ENCODE measurements around the gene KCNS3. TPM values are rescaled to one million over a fixed set of nuclear protein-coding genes. Genes with fewer than 3 reads are reported as not detected.
A peak's percentile ranks its signal among the peaks of the same experiment; 100 is the strongest.

The KCNS3 gene
- total and polyA plus RNA-seq, 4 donors = 15.4 to 45.9 (median 20.8) TPM

GRCh38 chr2:17972991-17973390 lies 94.5 kb downstream of the KCNS3 start:
- Histone ChIP-seq H3K27me3 (ENCODE audit: control insufficient read depth in 3 of 3, insufficient read depth in 3 of 3, low read length in 2 of 3) (no peaks in the 10 kb centered on the region), H3K9me3 (ENCODE audit: control insufficient read depth in 4 of 4, insufficient read depth in 3 of 4, low read length in 3 of 4) (peaks cover 0 to 1% (median 0%) of the 10 kb centered on the region in 4 donors), H3K36me3 (ENCODE audit: control insufficient read depth in 4 of 4, insufficient read depth in 4 of 4, low read length in 4 of 4) (no peaks in the 10 kb centered on the region), H3K9ac (ENCODE audit: insufficient read depth in 1 of 2, low read length in 2 of 2) (no peak overlapping the region), H3K27ac (ENCODE audit: low read depth in 1 of 2, low read length in 1 of 2) (no peak overlapping the region), H3K4me3 (no peak overlapping the region), H3K4me1 (ENCODE audit: control insufficient read depth in 5 of 5, insufficient read depth in 5 of 5, low read length in 5 of 5) (peaks cover 0 to 6% (median 0%) of the 10 kb centered on the region in 5 donors)
- 84 to 90% methylated on average over 3 of the region's 3 CpGs for WGBS, 2 donors
- ATAC-seq (ENCODE audit: insufficient read depth, low FRiP score) (no peak), DNase-seq (no peak)
- no peak for TF ChIP-seq CTCF (IDR thresholded peaks at IDR 0.05; ENCODE audit: control extremely low read depth, extremely low read depth)

GRCh38 chr2:17975401-17975800 lies 96.9 kb downstream of the KCNS3 start:
- WGBS, 2 donors = 87% methylated on average over 2 of the region's 2 CpGs
- DNase-seq (no peak), ATAC-seq (ENCODE audit: insufficient read depth, low FRiP score) (no peak)
- Histone ChIP-seq H3K9ac (ENCODE audit: insufficient read depth in 1 of 2, low read length in 2 of 2) (no peak overlapping the region), H3K36me3 (ENCODE audit: control insufficient read depth in 4 of 4, insufficient read depth in 4 of 4, low read length in 4 of 4) (no peaks in the 10 kb centered on the region), H3K27ac (ENCODE audit: low read depth in 1 of 2, low read length in 1 of 2) (no peak overlapping the region), H3K4me1 (ENCODE audit: control insufficient read depth in 5 of 5, insufficient read depth in 5 of 5, low read length in 5 of 5) (peaks cover 0 to 6% (median 0%) of the 10 kb centered on the region in 5 donors), H3K9me3 (ENCODE audit: control insufficient read depth in 4 of 4, insufficient read depth in 3 of 4, low read length in 3 of 4) (no peaks in the 10 kb centered on the region), H3K27me3 (ENCODE audit: control insufficient read depth in 3 of 3, insufficient read depth in 3 of 3, low read length in 2 of 3) (no peaks in the 10 kb centered on the region), H3K4me3 (no peak overlapping the region)
- TF ChIP-seq CTCF (IDR thresholded peaks at IDR 0.05; ENCODE audit: control extremely low read depth, extremely low read depth) = no peak

- no peak for TF ChIP-seq CTCF (IDR thresholded peaks at IDR 0.05; ENCODE audit: control extremely low read depth, extremely low read depth)
- DNase-seq (peak in 1 of 3 donors; percentile 24), ATAC-seq (ENCODE audit: insufficient read depth, low FRiP score) (peak; percentile 76)
- no peaks in the 10 kb centered on the region for H3K27me3 ChIP-seq (ENCODE audit: control insufficient read depth in 3 of 3, insufficient read depth in 3 of 3, low read length in 2 of 3)
- H3K4me1 ChIP-seq (ENCODE audit: control insufficient read depth in 5 of 5, insufficient read depth in 5 of 5, low read length in 5 of 5) = peaks cover 0 to 6% (median 0%) of the 10 kb centered on the region in 5 donors
- no peaks in the 10 kb centered on the region for H3K9me3 ChIP-seq (ENCODE audit: control insufficient read depth in 4 of 4, insufficient read depth in 3 of 4, low read length in 3 of 4)
- no peaks in the 10 kb centered on the region for H3K36me3 ChIP-seq (ENCODE audit: control insufficient read depth in 4 of 4, insufficient read depth in 4 of 4, low read length in 4 of 4)
- H3K9ac ChIP-seq (ENCODE audit: insufficient read depth in 1 of 2, low read length in 2 of 2) = no peak overlapping the region
- H3K4me3 ChIP-seq = no peak overlapping the region
- H3K27ac ChIP-seq (ENCODE audit: low read depth in 1 of 2, low read length in 1 of 2) = peak overlapping the region in 1 of 2 donors; percentile 82
- WGBS, 2 donors = 50 to 74% methylated on average over 6 of the region's 6 CpGs
Measured at GRCh38 chr2:17976871-17977746, 98.6 kb downstream of the KCNS3 start.
